GM21825 (cell line): Measurements from ENCODE around the gene CASP10.

Experiments
- ATAC-seq: cut with Tn5 transposase; IDR thresholded peaks from one replicate; pipeline ENCODE4 v1.9.1; 2021; ENCODE audit warnings: mild to moderate bottlenecking, moderate library complexity; ENCODE audit not compliant: unreplicated experiment

Gene CASP10

DNA sequence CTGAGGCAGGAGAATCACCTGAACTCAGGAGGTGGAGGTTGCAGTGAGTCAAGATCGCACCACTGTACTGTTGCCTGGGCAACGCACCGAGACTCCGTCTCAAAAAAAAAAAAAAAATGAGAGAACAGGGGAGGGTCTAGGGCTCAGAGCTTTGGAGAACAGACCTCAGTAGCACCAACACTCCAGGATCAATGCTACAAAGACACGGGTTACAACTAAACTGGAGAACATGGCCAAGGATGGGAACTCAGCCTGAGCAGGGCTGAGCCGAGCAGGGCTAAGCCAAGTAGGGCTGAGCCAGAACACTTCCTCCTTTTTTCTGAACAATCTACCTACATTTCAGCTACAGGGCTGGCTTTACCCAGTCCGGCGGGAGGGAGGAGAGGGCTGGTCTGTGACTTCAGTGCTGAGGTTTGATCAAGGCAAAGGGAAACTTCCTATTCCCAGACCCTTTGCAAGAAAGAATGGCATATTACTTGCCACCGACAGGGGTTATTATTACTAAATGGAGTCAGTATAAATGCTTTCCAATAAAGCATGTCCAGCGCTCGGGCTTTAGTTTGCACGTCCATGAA is 74.5 kb downstream of the CASP10 start:
- peak; percentile 37 for ATAC-seq

DNA sequence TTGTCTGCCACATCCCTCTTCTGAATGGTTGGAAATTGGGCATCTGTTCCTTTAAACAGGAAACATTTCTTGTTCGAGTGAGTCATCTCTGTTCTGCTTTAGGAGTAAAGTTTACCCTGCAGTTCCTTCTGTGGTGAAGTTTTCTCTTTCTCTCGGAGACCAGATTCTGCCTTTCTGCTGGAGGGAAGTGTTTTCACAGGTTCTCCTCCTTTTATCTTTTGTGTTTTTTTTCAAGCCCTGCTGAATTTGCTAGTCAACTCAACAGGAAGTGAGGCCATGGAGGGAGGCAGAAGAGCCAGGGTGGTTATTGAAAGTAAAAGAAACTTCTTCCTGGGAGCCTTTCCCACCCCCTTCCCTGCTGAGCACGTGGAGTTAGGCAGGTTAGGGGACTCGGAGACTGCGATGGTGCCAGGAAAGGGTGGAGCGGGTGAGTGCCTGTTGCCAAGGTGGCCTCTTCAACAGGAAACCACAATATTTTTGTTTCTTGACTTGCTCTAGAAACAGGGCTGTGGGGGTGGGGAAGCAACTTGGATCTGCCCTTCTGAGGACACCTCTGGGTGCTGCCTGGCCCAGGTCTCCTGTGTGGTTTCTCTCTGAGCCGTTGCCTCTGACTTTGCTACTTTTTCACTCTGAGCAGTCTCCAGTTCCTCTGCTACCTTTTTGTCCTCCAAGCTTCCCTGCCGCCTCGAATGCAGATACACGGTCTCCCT is 75.2 kb downstream of the CASP10 start:
- ATAC-seq = peak; percentile 66

DNA sequence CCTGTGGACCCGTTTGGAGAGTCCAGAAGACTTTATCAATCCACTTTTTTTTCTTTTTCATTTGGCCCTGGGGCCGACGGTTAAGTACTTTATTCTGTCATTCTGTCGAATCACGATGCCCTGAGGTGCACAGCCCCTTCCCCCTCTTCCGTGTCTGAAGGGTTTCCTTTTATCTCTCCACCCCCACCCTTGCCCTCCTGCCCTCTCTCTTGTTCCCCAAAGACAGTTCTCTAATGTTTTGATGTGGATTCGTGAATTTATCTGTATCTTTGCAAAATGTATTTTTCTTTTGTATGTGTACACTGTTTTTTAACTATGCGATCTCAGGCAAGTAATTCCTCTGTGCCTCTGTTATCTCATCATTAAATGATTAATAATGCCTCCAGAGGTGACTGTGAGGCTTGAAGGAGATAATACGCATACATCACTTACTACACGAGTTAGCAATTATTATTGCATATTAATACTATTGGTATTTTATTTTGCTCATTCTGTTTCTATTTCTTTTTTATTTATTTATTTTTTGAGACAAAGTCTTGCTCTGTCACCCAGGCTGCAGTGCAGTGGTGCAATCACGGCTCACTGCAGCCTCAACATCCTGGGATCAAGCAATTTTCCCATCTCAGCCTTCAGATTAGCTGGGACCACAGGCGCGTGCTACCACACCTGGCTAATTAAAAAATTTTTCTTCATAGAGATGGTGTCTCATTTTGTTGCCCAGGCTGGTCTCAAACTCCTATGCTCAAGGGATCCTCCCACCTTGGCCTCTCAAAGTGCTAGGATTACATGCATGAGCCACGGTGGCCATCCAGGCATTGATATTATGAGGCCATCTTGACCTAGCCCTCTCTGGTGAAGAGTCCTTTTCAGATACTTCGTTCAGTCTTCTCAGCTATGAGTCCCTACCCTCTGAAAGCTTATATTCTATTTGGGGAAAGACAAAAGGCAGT is 76.0 kb downstream of the CASP10 start:
- ATAC-seq = no peak

DNA sequence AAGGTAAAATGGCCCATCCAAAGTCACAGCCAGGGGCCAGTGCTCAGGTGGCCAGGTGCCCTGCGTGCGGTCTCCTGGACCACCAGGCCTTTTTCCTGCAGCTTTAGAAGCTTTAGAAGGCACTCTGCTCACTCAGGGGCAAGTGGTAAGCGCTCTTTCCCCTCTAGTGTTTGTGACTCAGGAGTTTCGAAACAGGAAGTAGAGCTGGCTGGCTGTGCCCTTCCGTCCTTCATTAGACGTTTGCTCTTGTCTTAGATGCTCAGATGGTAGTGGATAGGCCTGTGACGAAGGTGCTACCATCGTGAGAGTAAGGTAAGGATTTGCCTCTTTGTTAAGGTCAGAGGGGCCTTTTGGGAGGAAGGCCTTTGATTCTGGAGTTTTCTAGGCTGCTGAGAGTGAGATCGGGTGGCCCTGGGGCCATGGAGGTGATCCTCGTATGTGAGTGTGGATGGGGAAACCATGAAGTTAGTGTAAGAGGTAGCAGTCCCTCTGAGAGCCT is 77.4 kb downstream of the CASP10 start, which contains the start of gene CASP8:
CASP8 (plus strand) TSS at position 235 of the 499 bp plus-strand sequence. CDS start 5,951 bp downstream, outside the sequence.
- ATAC-seq = no peak

DNA sequence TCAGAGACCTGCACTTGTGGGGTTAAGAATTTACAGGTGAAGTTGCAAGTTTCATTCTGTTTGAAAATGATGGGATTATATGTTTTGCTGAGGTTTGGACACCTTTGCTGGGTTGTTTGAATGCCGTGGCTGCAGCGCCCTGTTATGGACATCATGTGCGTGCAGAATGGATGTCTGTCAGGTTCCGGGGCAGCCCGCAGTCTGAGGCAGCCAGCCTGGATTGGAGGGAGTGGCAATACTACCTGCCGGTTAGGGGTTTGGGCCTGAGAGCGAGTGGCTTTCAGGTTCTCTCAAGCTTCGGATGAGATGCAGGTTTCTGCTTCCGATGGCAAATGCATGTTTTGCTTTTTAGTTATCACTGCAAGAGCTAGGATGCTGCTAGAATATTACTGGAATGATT is 78.5 kb downstream of the CASP10 start:
- ATAC-seq = no peak

DNA sequence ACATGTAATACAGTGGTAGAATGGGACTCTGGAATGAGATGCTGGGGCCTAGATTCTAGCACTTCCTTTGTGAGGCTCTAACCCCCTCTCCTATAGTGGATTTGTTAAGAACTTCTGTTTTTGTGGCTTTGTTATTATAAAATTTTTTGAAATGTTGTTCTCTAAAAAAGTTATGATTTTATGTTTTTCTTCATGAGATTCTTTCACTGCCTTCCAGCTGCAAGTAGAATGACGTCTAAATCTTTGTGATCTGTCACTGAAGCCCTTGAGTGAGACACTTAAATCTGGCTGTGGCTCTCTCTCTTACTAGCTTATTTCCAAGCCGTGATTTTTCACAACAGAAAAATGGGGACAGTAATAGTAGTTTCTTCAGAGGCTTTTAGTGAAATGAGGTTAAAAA is 79.0 kb downstream of the CASP10 start:
- no peak for ATAC-seq

DNA sequence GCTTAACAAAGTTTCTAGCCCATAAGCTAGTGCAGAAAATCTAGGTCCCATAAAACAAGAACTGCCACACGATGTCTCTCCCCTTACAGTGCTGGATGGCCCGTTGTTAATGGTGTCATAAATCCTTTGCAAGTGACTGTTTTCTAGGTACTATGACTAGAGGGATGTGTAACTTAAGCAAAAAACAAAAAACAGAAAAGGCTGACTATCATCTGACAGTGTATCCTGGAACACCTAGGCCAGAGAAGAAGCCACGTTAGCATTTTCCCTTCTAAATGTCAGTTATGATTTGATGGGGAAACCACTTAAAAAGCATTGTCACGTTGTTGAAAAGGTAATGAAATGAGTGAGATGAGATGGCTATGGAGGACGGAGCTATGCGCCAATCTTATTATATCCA is 79.8 kb downstream of the CASP10 start:
- ATAC-seq = no peak

DNA sequence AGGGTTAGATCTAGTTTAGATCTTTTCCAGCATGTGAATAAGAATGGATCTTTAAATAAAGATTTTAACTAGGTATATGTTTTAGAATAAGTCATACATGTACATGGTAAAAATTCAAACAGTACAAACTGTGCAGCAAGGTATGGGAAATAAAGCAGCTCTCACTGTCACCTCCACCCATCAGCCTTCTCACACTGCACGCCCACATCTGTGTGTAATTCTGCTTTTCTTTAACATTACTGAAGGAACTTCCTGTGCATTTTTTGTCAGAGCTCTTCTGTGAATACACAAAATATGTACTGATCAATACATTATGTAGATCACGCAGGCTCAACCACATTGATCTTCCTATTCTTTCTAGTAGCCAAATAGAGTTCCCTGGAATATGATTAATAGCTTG is 80.8 kb downstream of the CASP10 start:
- ATAC-seq = no peak

DNA sequence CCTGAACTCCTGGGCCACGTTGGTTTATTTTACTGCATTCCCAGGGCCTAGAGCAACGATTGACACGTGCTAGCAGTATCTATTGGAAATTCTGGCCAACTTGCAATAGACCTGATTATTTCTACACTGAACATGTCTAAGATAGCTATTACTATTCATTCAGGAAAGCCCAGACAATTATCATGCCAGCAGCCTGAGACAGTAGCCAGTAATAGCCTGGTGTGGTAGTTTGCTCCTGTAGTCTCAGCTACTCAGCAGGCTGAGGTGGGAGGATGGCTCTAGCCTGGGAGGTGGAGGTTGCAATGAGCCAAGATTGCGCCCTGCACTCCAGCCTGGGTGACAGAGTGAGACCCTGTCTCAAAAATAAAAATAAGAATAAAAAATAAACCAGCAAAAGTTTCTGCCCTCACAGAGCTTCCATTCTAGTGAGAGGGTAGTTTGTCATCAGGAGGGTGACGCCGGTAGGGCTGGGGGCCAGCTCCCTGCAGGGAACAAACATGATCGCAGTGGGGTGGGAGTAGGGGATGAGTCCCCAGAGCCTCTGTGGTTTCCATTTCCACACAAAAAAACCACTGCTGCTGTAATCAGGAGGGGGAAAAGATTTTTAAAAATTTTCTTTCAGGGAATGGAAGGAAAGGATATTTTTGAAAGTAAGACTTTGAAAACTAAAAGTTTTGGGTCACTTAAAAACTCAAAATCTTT is 81.7 kb downstream of the CASP10 start:
- no peak for ATAC-seq

DNA sequence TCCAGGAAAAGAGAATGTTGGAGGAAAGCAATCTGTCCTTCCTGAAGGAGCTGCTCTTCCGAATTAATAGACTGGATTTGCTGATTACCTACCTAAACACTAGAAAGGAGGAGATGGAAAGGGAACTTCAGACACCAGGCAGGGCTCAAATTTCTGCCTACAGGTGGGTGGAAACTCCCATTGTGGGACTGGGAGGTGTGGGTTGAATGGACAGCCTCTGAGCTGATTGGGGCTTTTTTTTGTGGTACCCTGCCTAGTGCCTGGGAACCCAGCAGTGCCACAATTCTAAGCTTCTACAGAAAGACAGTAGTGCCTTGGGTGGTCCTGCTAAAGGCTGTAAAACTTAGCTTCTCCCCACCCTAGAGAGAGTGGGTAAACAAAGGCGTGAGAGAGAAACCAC is 83.7 kb downstream of the CASP10 start:
- ATAC-seq = no peak

DNA sequence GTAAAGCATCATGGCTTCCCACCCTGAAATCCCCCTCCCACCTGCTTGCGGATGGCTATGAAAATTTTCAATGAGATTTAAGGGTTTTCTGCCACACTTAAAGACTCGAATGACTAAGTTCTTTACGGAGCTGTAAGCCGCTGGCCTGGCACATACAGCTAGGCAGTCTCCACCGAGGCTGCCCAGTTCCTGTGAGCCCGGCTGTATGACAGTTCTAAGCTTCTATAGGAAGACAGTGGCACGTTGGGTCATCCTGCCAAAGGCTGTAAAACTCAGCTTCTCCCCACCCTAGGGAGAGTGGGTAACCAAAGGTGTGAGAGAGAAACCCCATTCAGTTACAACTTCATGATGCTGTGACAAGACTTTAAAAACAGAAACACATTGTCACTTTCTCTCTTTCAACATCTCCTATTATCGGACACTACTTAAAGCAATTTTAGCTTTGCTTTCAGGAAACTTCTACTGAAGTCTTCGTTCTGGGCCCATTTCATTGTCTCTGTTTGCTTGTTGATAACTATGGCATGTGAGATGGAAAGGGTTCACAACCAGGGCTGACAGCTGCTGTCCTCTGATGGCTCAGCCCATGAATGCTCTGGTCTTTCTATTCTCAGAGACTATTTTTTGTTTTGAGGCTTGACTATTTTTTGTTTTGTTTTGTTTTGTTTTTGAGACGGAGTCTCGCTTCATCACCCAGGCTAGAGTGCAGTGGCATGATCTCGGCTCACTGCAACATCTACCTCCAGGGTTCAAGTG is 84.5 kb downstream of the CASP10 start:
- no peak for ATAC-seq

DNA sequence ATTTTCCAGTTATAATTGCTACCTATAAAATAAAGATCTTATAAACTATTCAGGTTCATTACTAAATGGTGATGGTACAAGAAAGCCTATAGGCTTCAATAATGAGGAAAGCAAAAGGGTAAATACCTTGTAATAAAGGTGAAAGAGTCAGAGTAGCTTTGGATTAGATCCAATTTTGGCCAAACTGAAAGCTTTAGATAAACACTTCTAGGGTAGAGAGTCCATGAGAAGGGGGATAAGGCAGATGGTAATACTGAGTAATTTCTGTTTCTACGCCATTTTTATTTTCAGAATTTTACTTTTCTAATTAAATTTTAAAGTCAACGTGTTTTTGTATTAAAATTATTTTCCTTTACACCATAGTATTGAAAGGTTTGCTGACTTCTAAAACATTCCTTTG is 86.8 kb downstream of the CASP10 start:
- no peak for ATAC-seq

DNA sequence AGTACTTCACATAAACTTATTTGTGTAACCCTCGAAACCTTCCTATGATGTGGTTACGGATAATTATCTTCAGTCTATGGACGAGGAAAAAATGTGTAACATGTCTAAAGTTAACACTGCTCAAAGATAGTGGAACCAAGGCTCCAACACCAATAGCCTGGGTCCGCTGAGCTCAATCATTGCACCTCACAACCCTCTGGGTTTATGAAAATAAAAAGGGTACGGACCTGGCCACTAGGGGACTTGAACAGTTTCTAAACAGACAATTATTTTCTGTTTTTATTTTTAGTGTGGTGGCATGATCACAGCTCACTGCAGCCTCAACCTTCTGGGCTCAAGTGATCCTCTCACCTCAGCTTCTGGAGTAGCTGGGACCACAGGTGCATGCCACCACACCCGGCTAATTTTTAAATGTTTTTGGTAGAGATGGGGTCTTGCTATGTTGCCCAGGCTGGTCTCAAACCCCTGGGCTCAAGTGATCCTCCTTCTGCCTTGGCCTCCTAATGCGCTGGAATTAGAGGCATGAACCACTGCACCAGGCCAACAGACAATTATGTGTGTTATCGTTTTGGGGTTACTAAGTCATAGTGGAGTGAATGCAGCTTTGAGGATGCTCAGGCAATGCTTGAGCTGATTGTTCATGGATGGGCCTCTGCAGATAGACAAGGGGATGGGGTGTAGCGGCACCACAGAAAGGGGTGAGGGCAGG is 87.5 kb downstream of the CASP10 start:
- ATAC-seq = no peak

DNA sequence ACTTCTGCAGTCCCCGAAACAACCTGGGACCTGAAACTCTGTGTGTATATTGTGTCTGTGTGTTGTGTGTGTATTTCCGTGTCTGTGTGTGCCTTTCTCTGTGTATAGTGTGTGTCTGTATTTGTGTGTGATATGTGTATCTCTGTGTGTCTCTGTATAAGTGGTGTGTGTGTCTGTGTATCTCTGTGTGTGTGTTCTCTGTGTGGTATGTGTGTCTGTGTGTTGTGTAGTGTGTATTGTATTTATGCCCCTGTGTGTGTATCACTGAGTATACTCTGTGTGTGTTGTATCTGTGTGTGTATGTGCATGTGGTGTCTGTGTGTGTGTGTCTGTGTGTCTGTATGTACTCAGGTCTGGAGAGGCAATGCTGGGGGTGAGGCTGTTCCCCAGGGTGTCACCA is 89.0 kb downstream of the CASP10 start:
- no peak for ATAC-seq

DNA sequence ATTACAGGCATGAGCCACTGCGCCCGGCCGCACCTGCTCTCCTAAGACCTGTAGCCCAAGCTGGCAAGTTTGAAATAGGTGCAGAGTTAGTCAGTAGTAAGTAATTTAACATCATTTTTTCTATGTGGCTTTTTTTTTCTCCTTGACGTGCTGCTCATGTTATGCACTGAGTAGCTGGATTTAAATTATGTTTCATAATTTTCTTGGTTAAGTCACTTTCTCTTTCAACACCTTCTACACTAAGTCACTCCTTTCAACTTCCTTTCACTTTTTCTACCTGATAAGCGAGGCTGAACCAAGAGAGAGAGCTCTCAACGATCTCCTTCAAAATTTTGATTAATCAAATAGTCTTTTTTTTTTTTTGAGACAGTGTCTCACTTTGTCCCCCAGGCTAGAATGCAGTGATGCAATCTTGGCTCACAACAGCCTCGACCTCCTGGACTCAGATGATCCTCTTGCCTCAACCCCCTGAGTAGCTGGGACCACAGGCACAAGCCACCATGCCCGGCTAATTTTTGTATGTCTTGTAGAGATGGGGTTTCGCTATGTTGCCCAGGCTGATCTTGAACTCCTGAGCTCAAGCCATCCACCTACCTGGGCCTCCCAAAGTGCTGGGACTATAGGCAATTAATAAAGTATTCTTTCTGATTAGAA is 90.5 kb downstream of the CASP10 start:
- ATAC-seq = no peak

DNA sequence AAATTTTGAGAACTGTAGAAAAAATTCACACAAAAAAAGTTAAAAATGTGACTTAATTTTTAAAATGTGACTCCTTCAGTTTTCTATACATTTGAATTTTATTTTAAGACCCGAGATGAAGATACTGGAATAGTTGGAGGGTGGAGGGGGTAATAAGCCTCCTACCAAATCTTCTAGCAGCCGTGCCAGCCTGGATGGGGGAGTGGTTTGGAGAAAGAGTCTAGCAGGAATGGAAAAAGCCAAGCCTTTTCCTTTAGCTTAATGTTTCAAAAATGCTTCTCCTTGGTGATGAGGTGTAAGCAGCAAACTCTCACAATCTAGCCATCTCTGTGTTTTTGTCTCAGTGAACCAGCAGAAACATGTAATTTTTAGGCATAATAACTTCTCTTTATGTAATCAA is 92.1 kb downstream of the CASP10 start:
- ATAC-seq = no peak

DNA sequence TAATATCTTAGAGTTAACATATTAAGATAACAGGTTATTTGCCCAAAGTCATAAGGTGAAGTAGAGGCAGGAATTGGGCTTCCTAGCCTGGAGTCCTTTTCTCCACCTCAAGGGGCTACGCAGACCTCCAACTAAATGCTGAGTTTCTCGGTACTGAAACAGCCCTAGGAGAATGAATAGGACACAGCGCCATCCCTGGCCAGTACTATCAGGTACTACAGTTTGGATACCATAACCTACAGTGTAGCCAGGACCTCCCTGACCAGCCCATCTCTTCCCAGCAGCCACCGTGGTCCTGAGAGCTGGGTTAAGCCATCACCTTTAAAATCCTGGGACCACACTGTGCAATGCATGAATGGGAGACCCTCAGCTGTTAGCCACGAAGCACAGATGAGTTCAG is 93.0 kb downstream of the CASP10 start:
- no peak for ATAC-seq

DNA sequence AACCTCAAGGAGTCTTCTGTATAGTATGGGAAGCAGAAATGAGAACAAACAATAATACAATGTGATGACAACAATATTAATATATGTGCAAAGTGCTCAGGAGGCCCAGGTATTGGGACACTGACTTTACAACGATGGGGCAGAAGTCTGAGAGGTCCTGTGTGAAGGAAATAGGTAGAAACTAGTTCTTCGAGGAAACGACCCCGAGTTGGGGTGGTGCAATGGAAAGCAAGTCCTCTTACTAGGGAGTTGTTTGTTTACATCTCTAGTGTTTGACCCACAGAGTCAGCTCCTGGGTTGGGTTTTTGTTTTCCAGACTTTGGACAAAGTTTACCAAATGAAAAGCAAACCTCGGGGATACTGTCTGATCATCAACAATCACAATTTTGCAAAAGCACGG is 93.6 kb downstream of the CASP10 start:
- no peak for ATAC-seq
